GM19463 (cell line): ENCODE results near the gene TSPAN11.

Experiments
- ATAC-seq: cut with Tn5 transposase; IDR thresholded peaks from one replicate; pipeline ENCODE4 v1.9.1; 2021; ENCODE audit warnings: mild to moderate bottlenecking, moderate library complexity; ENCODE audit not compliant: unreplicated experiment

Gene TSPAN11

DNA sequence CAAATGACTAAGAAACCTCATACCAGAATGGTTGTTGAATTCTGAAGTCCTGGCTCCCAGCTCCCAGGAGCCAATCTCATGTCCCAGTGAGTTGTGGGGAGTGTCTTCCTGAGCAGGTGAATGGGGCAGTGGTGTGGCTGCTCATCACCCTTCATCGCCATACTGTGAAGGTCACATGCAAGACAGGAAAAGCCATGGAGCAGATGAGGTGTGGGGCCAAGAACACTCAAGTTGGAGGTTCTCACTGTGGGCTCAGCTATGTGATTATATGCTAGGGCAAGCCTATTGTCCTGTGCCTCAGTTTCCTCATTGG is 16.6 kb upstream of the TSPAN11 start:
- no peak for ATAC-seq

DNA sequence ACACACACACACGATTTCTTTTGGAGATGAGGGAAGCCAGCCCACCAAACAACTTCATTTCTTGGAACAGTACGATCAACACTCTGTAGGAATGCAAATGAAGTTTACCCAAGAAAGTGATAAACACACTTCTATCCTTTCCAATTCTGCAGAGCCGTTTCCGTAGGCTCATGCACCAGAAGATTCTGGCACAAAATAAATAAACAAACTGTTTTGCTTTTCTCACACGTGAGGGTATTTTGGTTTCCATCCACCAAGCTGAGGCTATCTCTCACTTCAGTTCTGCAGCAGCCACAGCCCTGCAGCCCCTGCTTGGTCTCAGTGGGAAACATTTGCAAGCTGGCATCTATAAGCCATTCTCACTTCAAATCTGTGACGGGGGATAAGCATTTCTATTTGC is 15.3 kb upstream of the TSPAN11 start:
- no peak for ATAC-seq

DNA sequence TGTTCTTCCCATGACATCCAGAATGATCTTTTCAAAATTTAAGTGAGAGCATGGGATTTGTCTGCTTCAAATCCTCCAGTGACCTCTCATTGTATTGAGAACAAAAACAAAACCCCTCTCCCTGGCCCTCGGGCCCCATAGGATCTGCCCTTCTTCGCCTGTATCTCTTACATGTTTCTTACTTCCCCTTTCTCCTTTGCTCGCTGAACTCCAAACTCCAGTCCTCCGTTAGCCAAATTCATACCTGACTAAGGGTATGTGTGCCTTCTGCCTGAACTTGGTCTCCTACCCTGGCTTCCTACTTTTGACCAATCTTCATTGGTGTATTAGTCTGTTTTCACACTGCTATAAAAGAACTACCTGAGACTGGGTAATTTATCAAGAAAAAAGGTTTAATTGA is 13.2 kb upstream of the TSPAN11 start:
- no peak for ATAC-seq

DNA sequence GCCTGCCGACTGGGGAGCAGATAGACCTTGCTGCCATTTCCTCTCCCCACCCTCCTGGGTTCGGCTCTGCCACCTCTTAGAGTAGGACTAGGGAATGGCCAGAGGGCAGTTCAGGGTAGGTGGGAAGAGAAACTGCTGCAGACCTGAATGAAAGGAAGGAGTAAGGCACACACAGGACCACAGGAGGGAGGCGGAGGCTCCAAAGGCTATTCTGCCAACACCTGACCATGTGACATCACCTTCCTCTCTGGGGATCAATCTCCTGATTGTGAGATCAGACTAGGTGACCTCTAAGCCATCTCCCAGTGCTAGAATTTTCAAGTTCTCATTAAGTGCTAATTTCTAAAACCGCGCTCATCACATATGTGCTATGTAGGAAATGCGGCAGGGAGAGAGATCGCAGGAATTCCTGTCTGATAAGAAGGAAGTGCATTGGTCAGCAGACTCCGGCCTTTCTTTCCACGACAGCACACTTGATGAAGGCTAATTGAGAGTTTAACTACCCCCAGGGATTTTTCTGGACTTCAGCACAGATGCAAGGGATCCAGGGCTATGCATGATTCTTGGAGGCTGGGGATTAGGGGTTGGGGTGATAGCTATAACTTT is 11.5 kb upstream of the TSPAN11 start:
- ATAC-seq = no peak

DNA sequence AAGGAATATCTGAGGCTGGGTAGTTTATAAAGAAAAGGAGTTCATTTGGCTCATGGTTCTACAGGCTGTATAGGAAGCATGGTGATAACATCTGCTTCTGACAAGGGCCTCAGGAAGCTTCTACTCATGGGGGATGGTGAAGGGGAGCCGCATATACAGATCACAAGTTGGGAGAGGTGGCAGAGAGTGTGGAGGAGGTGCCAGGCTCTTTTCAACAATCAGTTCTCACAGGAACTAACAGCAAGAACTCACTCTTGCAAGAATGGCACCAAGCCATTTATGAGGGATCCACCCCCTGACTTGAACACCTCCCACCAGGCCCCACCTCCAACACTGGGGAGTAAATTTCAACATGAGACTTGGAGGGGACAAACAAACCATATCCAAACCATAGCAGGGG is 3.5 kb upstream of the TSPAN11 start:
- ATAC-seq = no peak

DNA sequence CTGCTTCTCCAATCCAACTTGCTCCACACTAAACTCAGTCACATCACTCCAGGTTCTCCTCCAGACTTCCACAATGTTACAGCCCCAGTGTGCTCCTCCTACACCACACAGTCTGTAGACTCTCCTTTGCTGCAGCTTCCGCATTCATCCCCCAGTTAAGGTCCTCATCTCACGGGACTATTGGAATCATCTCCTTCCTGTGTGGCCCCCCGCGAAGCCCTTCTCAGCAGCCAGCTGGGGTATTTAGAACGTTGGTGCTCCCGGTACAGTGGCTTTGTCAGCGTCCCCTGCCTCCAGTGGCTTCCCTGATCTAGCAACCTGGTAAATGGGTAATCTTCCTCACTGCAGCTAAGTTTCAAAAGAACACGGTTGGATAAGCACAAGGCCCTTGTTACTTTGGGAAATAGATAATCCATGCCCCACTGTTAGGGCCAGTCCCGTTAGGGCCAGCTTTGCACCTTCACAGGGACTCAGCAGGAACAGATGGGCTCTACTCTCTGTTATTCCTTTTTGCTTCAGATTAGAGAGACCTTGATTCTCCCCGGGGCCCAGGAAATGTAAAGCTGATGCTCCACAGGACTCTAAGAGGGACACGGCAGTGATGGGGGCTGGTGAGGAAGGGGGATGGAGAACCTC is 823 bp upstream of the TSPAN11 start:
- no peak for ATAC-seq

DNA sequence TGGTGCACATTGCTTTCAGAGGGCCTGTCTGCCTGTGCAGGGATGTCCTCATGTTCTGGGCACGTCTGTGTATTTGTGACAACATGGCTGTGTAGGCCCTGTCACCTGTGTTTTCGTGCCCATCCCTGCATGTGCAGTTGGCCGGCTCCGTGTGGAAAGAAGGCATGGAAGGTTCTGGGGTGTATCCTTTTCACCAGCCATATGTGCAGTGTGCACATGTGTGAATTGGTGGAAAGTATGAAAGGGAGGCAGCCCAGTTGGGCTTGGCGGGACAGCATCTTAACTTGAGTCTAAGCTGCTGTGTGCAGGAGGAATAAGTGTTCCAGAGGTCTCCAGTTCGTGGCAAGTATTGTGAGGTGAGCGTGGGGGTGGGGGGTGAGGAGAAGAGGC is 669 bp downstream of the TSPAN11 start:
- no peak for ATAC-seq

DNA sequence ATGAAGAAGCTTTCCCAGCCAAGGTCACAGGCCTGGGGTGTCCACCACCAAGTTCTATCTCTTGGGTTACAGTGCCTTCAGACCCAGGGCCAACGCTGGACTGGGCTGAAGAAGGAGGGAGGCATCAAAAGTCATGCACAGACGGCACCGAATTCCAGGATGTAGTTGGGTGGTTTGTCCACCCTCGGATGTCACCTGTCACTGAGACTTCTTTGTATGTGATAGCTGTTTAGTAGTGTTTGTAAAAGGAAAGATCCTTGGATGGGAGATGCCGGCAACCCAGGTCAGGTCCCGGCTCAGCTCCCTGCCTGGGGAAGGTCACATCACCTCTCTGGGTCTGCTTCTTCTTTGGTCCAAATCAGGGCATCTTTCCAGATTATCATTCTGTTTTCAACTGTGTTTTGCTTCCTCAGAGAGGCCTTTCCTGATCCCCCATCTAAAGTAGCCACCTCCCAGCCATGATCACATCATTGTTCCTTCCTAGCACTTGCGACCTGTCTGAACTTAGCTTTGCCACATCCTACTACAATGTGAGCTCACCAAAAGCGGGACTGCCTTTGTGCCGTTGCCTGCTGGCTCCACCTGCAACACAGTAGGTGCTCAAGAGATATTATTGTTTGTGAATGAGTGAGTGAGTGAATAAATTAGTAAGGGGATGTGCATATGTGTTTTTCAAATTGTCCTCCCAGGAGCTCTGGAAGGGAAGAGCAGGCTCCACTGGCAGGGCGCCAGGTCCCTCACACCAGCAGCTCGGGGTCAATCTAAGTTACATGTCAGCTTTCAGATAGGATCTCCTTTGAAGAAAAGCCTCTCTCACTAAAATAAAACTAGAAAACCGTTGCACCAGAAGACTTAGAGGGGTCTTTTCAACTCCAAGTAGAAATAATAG is 2.1 kb downstream of the TSPAN11 start:
- ATAC-seq = no peak

DNA sequence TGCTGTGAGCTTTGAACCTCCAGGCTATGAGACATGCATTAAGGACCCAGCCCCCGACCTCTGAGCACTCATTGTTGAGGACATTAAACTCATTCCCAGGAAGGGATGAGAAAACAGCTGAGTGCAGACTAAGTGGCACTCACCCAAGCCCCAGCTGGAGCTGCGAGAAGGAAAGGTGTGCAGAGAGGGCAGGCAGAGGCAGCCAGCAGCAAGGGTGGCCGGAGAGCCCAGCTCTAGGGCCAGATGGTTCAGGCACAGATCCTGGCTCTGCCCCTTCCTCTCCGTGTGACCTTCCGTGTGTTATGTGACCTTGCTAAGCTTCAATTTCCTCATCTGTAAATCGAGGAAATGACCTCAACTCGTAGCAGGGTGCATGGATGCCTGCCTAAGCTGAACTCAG is 3.7 kb downstream of the TSPAN11 start:
- ATAC-seq = no peak

DNA sequence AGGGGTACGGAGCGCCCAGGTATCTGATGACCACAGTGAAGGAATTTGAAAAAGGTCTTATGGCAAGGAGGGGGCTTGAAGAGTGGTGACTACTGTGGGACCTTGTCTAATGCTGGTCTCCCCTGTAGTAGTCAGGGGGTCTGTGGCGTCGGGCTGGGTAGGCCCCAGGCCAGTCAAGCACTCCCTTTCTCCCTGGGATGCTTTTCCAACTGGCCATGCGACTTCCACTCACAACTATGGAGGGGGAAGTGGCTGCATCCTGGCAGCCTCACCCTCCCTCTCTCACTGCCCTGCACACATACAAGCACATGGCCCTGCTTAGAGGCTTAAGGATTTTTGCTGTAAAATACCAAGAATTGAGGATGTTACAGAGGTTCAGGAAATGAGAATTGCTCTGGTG is 4.1 kb downstream of the TSPAN11 start:
- no peak for ATAC-seq

DNA sequence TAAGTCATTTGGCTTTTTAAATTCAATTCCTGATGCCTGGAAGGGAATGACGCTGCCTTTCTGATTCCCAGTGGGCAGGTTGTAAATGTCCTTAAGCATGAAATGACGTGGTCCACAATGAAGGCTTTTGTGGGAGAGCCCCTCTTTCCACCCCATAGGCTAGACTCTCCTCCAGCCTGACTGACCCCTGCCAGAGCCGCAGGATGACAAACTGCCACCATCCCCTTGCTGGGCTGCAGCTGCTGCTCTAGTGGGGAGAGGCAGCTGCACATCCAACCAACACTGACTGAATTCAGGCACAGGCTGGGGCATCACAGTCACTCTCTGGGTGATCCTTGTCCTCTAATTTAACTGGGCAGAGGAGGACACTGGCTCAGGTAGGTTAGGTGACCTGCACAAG is 6.3 kb downstream of the TSPAN11 start:
- ATAC-seq = no peak

DNA sequence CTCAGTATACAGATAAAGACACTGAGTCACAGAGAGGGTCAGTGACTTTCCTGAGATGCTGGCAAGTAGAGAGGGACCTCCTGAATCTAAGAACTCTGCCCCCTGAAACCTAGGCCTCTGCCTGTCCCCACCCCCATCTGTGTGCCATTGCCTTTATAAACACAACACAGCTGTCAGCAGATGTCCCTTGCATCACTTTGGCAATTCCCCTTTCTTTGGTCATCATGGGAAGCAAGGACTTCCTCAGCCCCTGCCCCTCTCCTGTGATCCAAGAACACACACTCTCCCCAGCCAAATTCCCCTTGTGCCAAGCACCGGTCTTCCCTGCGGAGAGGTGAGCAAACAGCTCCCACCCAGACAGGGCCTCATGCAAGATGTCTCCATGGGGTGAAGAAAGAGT is 8.3 kb downstream of the TSPAN11 start:
- ATAC-seq = no peak

DNA sequence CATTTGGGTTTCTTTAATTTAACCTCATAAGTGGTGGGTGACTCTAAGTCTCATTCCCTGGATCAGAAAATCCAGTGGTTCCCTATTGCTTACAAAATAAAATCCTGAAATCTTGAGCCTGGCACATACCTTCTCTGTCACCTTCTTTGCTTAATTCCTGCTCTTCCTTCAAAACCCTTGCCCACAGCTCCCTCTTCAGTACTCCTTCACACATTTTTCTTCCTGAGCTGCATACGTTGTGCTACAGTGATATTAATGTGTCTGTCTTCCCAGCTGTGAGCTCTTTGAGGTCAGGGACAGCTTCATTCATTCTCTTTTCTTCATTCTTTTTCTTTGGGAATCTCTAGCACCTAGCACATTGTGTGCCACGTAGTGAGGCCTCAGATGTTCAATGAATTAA is 9.5 kb downstream of the TSPAN11 start:
- no peak for ATAC-seq

DNA sequence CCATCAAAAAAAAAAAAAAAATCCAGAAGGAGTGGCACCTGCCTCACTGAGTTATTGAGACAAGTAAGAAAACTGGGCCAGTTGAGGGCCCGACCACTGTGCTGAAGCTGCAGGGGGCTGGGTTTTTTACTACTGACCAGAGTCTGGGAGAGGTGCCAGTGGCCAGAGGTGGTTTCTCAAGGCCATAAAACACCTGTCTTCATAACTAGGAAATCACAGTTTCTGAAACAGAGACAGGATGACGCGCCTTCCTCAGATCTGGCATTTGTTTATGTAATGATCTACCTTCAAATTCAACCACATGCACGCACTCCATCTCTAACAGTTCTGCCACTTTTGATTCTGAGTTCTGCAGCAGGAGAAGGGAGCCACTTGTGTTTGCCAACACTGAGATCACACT is 12.7 kb downstream of the TSPAN11 start:
- no peak for ATAC-seq

DNA sequence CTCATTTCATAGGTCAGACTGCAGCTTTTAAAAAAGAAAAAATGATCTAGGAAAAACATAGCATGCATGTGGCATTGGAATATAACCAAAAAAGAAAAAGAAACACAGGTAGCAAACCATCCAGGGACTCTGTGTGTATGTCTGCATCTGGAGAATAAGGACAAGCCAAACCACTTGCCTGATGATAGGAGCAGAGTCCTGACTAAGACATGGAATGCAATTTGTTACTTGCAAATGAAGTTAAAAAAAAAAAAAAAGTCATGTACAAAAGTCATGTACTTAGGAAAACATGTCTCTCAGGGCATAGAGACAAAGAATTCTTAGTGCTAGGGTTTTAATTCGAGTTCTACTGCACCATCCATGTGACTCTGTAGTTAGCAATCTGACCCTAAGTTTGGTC is 15.9 kb downstream of the TSPAN11 start:
- ATAC-seq = no peak

DNA sequence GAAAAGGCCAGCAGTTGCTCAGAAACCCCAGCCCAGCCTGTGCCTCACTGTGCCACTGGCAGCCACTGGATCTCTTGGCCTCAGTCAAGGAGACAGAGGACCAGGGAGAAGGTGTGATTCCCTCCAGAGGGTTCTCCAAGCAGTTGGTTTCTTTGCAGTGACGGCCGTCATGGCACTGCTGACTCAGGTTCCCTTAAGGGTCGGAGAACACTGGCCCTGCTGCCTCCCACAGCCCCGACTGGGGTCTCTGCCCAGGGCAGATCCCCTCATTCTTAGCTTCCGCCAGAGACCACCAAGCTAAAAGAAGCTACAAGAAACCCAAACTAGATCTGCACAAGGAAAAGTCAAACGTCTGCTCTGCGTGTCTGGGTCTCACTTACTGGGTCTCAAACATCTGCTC is 16.4 kb downstream of the TSPAN11 start:
- no peak for ATAC-seq

DNA sequence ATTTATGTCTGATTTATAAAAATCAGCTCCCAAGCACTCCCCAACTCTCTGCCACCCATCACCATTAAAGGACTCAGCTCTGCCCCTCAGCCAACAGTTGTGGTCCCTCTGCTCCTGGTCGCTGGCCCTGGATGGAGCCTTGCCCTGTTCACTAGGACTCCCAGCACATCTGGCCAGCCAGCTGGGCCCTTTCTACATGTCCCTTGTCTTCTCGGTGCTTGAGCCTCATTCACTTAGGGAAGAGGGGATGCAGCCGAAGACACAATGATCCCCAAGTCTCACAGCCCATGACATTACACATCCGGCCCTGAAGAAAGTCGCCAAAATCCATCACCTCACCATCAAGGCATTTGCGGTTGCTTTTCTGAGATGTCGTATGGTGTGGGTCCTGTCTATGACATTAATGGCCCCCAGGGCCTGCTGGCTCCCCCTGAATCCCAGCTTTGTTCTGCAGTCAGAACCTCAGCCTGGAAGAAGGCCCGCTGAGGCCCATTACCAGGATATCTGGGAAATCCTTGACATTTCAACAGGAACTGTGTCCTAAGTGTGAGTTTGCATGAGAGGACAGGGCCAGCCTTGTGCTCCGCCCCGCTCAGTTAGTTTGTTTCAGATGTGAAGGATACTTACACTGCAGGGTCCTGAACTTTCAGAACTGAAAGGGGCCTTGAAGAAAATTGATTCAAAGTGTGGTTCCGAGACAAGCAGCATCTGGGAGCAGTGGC is 19.1 kb downstream of the TSPAN11 start:
- no peak for ATAC-seq

DNA sequence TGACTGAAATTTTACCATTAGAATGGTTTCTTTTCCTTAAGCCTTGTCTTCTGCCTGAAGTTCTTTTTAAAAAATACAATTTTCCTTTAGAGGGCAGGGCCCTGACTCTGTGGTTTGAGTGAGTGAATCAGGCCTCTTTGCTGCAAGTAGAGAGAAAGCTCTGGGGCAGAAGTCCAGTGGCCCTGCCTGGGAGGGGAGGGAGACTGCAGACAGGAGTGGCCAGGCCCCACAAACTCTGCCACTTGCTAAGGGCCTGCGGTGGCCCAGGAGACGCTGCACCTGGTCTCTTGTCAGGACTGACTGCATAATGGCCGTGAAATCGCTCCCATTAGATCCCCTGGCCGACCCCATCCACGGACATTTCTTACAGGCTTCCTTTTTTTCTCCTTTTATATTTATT is 25.5 kb downstream of the TSPAN11 start:
- no peak for ATAC-seq

DNA sequence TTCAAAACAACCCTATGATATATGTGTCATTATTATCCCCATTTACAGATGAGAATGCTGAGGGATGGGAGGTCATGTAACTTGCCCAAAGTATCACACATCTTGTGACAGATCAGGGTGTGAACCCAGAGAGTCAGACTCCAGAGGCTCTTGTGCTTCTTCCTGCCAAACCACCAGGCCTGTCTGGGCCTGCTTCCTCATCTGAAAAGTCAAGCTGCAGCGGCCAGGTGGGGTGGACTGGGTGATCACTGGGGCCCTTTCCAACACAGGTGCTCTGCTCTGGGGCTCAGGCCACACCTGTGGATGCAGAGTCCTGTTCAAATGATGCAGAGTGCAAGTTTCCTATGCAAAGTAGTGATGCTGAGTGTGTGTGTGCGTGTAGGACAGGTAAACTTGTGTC is 26.7 kb downstream of the TSPAN11 start:
- ATAC-seq = no peak

DNA sequence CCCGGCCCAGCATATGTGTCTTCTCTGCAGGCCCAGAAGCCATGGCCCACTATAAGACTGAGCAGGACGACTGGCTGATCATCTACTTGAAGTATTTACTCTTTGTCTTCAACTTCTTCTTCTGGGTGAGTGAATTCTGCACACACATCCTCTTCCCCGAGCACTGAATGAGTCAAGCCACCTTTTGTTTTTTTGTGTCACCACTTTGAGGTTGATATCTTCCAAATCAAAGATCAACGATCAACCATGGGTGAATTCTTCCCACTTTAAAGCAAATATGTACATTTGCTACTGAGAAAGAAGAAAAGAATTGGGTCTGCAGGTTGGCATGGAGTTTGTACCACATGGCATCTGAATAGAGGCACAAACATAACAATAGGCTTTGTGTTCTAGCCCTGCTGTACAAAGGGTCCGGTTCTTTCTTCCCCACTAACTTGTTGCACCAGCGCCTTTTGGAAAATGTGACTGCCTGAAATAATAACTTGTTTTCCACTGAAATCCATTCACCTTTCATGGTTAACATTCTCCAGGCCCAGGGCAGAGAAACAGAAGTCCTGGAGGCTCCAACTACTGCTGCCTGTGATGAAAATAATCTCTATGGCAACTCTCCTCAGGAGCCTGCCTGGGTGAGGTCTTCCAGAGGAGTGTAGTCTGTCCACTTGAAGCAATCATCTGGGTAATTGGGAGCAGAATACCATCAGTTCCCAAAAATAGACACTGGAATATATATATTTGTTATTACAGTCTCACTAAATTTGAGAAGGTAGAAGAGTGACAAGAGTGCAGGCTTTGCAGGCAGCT is 27.6 kb downstream of the TSPAN11 start:
- ATAC-seq = no peak

DNA sequence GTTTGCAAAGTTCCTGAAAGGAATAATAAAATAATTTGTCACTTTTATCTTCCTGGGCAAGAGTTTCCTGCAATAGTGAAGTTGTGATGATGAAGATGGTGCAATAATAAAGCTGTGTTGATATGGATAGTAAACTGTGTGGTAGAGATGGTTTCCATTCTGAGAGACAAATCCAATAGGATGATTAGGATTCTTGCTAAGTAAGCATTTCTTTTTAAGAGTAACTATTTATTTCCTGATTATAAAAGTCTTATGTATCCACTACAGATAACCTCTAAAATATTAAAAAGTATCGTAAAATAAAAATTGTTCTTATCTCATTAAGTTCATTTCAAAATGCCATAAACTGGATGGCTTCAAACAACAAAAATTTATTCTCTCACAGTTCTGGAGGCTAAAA is 28.7 kb downstream of the TSPAN11 start:
- no peak for ATAC-seq
